Measurements from ENCODE around the gene ADGRG6.

DNA sequence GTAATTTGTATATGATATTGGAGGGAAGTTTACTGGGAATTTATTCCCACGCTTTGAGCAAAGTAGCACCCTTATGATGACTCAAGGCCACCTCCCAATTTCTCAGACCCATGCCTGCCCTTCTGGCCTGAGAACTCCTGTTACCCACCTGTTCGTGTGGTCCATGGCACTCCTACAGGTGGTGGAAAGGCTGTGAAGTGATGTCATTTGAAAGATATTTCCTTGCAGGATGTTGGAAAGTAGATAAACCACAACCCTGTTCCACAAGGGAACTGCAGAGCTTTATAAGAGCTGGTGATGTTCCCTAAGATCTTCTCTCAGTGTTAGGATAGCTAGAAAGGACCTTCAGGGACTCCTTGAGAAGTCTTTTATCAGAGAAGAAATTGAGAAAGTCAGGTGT is 70.5 kb downstream of the ADGRG6 start:
- TF ChIP-seq, protein P1, sequence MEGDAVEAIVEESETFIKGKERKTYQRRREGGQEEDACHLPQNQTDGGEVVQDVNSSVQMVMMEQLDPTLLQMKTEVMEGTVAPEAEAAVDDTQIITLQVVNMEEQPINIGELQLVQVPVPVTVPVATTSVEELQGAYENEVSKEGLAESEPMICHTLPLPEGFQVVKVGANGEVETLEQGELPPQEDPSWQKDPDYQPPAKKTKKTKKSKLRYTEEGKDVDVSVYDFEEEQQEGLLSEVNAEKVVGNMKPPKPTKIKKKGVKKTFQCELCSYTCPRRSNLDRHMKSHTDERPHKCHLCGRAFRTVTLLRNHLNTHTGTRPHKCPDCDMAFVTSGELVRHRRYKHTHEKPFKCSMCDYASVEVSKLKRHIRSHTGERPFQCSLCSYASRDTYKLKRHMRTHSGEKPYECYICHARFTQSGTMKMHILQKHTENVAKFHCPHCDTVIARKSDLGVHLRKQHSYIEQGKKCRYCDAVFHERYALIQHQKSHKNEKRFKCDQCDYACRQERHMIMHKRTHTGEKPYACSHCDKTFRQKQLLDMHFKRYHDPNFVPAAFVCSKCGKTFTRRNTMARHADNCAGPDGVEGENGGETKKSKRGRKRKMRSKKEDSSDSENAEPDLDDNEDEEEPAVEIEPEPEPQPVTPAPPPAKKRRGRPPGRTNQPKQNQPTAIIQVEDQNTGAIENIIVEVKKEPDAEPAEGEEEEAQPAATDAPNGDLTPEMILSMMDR (IDR thresholded peaks at IDR 0.05), result no peak
- no peak for TF ChIP-seq POLR2A (IDR thresholded peaks at IDR 0.05)
